ENCODE results near the gene AKAP13.

GRCh38 chr15:85597155-85597815 is 216.9 kb downstream of the AKAP13 start:
- TF ChIP-seq POLR2A (IDR thresholded peaks at IDR 0.05), result no peak
- no peak for TF ChIP-seq CTCF (IDR thresholded peaks at IDR 0.05)

All from esophagus squamous epithelium (tissue), 4 donors.